ENCODE data around the gene PPP1R9B.

Gene PPP1R9B

GRCh38 chr17:50105811-50106210, 44.7 kb downstream of the PPP1R9B start:
- no peak for DNase-seq (ENCODE audit: low spot score)

DNA sequence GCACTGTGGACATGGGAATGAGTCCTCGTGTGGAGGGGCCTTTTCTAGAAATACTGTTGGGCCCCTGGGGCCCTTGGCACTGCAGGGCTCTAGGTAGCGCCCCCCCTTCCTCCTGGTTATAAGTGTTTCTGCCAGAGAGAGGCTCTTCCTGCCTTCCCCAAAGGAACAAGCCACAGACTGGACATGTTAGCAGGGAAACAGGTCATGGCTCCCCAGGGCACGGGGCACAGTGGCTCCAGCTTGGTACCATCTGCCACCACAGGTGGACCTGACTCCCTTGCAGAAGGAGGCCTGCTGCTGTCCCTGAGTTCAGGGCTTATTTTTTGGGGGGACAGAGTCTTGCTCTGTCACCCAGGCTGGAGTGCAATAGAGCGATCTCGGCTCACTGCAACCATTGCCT, 46.5 kb downstream of the PPP1R9B start:
- no peak for DNase-seq (ENCODE audit: low spot score)

DNA sequence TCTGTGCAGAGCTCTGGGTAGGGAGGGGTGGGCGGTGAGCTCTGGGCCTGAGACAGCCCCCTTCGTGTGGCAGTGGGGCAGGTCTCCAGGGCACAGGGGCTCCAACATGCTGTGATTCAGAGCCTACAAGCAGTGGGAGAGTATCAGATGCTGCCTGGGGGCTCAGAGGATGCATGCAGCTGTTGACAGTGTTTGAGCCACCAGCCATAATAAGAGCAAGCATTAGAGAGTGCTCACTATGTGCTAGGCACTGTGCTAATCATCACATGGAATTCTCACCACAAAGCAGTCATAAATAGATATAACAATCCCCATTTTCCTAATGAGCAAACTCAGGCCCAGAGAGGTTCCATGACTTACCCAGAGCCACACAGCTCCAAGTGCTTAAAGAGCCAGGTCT, 47.2 kb downstream of the PPP1R9B start:
- no peak for DNase-seq (ENCODE audit: low spot score)

DNA sequence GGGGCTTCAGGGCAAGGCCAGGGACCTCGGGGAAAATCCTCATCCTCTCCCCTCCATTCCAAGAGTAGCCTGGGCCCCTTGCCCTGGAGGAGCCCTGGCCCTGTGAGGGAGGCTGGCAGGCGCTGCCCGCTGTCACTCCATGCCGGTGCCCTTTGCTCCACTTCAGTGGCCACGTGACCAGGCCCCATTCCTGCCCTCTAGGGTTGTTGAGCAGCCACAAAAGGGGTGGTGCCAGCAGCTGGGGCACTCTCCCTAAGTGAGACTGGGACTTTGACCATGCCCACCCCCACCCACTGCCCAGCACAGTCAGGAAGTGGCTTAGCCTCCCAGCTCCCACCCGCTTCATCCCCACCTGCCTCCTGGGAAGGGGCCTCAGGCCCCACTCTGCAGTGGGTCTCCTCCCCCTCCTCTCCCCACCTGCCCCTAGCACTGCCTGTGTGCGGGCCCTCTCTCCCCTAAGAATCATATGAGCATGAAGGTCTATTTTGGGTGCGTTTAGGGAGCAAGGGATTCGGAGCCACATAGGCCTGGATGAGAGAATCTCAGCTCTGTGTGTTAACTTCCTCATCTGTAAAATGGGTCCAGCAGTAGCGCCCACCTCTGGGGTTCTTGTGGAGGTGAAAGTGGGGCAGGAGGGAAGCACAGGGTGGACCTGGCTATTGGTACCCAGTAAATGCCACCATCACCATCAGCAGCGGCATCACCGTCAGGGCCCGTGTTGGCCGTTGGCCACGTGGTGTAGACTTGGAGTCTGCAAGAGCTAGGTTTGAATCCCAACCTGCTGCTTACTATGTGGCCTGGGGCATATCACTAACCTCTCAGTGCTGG, 48.1 kb downstream of the PPP1R9B start:
- DNase-seq (ENCODE audit: low spot score) = no peak

DNA sequence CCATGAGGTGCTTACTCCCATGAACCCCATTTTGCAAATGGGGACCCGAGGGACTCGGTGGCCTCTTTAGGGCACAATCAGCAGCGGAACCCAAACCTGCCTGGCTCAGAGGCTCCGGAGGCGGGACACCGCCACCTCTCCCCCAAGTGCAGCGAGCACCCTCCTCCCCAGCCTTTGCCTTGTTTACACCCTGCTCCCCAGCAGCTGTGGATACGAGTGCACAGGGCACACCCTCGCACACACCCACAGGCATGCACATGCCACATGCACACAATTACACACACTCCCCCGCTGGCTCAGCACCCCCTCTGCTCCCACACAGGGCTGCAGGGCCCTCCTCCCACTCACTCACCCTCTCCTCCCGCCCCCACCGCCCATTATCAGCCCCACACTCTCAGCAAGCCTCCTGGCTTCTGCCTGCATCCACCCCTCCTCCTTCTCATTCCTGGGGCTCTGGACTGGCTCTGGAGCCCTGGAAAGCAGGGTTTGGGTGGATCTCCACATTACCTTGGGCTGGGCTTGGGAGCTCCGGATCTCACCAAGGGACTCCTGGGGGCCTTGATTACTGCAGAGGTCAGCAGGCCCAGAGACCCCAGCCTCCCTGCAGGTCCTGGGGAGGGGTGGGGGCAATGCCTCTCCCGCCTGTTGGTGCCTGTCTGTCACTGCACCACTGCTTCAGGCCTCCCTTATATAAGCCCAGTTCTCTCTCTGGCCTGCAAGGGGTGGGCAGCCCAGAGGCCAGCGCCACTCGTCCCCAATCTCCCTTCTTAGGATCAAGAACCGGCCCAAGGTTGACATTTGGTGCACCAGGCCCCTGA, 48.9 kb downstream of the PPP1R9B start:
- no peak for DNase-seq (ENCODE audit: low spot score)

- no peak for DNase-seq (ENCODE audit: low spot score)
Measured at GRCh38 chr17:50100921-50101345, 49.5 kb downstream of the PPP1R9B start.

GRCh38 chr17:50100480-50100883, 50.0 kb downstream of the PPP1R9B start:
- DNase-seq (ENCODE audit: low spot score) = no peak

DNA sequence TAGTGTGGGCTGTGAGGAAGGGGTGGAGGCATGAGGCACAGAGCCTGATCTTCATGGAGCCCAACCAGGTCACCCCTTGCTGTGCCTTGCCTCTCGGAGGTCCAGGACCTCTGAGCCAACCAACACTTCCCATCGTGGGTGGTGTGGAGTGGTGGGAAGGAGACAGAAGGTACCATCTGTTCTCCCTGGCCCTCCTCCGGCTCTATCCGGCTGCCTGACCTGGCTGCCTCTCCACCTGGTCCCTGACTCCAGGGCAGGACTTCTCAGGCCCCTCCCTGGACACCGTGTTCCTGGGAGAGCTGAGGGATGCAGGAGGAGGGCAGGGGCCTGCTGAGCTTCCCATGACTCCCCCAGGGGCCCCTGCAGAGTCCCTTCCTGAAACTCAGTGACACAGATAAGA, 51.5 kb downstream of the PPP1R9B start:
- DNase-seq (ENCODE audit: low spot score) = no peak

- no peak for DNase-seq (ENCODE audit: low spot score)
Measured at GRCh38 chr17:50098583-50098982, 51.9 kb downstream of the PPP1R9B start.

DNA sequence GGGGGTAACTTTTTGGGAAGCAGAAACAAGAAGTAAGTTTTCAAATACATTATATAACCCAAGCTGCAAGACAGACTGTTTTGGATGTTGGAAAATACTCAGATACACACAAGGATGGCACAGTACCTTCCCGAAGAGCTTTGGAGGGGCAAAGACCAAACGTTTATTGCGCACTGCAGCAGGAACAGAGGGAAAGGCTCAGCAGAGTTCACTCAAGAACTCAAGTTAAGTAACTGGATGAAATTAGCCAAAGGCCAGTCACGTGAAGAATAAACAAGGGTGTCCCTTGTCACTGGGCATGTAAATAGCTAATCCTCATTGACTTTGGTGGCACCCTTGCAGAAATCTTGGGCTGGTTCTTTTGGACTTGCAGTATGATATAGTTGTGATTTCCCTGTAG, 52.6 kb downstream of the PPP1R9B start:
- DNase-seq (ENCODE audit: low spot score) = no peak

DNA sequence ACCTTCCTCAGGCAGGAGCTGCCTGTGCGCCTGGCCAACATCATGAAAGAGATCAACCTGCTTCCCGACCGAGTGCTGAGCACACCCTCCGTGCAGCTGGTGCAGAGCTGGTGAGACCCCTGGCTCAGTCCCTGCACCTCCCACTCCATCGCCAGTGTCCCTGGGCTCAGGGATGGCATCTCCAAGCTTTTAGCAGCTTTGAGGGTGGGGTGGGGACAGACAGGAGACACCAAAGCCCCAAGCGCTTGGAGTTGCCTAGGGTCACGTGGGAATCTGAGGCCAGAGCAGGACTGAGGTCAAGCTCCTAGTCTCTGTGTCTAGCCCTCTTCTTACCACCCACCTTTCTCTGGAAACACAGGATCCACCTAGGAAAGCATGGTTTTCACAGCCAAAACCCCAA, 53.0 kb downstream of the PPP1R9B start:
- DNase-seq (ENCODE audit: low spot score) = no peak

- DNase-seq (ENCODE audit: low spot score) = no peak
Measured at GRCh38 chr17:50096758-50097157, 53.7 kb downstream of the PPP1R9B start.

DNA sequence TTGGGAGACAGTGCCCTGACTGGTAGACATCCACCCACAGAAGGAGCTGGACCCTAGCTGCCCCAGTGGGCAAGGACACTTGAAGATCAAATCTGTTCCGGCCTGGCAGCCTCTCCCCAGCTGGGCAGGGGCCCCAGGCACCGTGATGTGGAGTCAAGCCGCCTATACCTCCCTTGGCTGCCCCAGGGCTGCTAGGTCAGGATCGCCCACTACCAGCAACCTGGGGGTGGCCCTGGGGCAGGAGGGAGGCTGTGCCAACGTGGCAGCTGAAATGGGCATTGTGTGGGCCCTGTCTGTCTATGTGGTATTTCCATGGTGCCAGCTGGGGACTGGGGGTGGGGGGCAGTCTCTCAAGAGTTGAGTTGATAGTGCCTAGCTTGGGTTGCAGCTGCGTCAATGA, 54.4 kb downstream of the PPP1R9B start:
- no peak for DNase-seq (ENCODE audit: low spot score)

GRCh38 chr17:50095626-50096037, 54.8 kb downstream of the PPP1R9B start:
- no peak for DNase-seq (ENCODE audit: low spot score)

DNA sequence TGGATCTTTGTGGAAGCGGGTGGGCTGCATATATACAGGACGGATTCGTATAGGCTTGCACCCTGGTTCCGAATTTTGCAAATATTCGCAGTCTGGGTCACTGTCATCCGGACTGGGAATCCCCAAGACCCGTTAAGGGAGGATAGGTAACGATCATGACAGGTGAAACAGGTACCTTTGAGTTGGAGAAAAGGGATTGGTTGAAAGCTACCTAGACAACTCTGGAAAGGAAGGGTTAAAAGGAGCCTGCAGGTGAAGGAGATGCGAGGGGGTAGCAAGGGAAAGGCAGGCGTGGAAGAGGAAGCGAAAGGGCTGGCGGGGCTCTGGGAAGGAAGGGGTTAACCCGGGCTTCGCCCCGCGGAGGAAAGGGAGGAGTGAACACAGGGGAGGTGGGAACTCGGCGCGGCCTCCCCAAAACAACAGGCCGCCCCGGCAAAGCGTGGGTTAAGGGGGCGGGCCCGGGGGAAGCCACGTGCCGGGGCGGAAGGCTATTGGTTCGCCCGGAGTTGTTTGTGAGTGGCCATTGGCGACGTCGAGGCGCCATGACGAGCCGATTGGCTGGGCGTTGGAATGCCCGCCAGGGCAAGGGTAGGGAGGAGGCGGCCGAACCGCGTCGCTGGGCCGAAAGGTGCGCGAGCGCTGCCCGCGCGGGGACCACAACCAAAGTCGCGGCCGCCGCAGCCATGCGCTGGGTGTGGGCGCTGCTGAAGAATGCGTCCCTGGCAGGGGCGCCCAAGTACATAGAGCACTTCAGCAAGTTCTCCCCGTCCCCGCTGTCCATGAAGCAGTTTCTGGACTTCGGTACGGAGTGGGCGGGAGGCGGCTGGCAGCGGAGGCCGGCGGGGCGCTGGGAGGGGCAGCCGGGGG, 55.5 kb downstream of the PPP1R9B start, which contains the start of gene PDK2:
PDK2 (plus strand) TSS at position 599 of the 867 bp plus-strand sequence; CDS start at position 684, 85 bp downstream.
- peak; percentile 86 for DNase-seq (ENCODE audit: low spot score)

- peak; percentile 88 for DNase-seq (ENCODE audit: low spot score)
Measured at GRCh38 chr17:50094243-50094752, 56.2 kb downstream of the PPP1R9B start.

GRCh38 chr17:50093807-50094206, 56.7 kb downstream of the PPP1R9B start:
- no peak for DNase-seq (ENCODE audit: low spot score)

GRCh38 chr17:50093246-50093645, 57.2 kb downstream of the PPP1R9B start:
- DNase-seq (ENCODE audit: low spot score) = no peak

DNA sequence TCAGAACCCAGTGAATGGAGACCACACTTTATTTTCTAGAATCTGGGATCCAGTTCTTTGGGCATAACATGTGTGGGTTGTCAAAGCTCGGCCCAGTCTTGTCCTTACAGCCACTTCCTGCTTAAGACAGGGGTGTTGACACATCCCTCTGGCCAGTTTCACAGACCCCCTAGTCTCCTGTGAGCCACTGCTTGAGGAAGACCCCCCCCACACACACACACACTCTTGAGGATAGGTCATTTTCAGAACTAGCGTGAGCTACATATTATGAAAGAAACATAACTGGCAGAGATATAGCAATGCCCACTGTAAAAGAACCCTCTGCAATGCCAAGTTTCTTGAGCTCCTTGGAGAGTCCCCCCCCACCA, 58.6 kb downstream of the PPP1R9B start:
- no peak for DNase-seq (ENCODE audit: low spot score)

DNA sequence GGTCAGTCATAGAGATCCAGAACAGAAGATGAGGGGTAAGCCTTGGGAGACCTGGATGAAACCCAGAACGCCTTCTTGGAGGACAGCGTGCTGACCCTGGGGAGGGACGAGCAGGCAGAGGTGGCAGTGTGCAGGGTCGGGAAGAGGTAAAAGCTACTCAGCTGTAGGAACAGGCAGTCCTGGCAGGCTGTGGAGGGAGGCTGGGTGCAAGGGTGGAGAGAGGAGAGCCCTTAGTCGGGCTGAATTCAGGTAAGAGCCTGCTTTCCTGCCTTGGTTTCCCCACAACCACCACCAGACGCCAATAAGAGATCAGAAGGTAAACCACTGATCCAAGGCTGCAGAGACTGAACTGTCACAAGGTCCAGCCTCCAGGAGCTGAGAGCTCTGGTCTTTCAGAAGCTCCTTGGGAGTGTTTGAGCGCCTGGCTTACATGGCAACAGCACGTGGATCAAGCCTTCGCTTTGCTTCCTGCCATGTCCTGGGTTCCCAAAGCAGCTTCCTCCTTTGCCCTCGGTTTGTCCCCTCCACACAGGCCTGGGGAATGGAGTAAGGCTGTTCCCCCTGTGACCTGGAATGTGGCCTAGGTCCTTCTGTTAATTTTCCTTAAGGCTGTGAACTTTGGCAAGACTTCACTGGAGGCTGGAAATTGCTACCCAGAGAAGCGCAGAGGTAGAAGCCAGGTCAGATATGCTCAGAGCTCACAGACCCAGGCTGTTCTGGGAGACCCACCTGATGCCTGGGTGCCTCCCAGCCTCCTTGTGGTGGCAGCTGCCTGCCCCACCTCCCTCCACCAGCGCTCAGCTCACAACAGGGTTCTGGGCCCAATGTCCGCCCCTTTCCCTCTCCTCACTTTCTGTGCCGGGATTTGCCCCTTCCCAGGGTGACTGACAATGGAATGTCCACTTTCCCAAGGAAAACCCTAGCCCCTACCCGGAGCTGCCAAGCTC, 59.2 kb downstream of the PPP1R9B start:
- no peak for DNase-seq (ENCODE audit: low spot score)

DNA sequence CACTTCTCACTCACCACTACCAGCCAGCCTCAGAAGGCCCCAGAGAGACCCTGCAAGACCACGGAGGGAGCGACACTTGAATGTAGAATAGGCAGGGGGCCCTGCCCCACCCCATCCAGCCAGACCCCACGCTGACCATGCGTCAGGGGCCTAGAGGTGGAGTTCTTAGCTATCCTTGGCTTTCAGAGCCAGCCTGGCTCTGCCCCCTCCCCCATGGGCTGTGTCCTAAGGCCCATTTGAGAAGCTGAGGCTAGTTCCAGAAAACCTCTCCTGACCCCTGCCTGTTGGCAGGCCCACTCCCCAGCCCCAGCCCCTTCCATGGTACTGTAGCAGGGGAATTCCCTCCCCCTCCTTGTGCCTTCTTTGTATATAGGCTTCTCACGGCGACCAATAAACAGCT, 60.4 kb downstream of the PPP1R9B start:
- DNase-seq (ENCODE audit: low spot score) = no peak
